GM20000 (cell line): Measurements from ENCODE around the gene SLC22A7.

Source experiments
- DNase-seq: peaks from one replicate; pipeline ENCODE4 v3.0.0; 2012; ENCODE audit warnings: low spot score
- CTCF ChIP-seq: IDR thresholded peaks from 2 replicates; pipeline ENCODE4 v1.5.1; 2012; ENCODE audit warnings: mild to moderate bottlenecking, control low read depth; ENCODE audit errors: extremely low read depth, missing control alignments

The SLC22A7 gene, protein sequence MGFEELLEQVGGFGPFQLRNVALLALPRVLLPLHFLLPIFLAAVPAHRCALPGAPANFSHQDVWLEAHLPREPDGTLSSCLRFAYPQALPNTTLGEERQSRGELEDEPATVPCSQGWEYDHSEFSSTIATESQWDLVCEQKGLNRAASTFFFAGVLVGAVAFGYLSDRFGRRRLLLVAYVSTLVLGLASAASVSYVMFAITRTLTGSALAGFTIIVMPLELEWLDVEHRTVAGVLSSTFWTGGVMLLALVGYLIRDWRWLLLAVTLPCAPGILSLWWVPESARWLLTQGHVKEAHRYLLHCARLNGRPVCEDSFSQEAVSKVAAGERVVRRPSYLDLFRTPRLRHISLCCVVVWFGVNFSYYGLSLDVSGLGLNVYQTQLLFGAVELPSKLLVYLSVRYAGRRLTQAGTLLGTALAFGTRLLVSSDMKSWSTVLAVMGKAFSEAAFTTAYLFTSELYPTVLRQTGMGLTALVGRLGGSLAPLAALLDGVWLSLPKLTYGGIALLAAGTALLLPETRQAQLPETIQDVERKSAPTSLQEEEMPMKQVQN

GRCh38 chr6:43297644-43298564 lies at the start of gene SLC22A7:
Gene SLC22A7, plus strand, starts transcription at chr6:43298260. Its CDS starts 99 bp downstream, at chr6:43298359.
- no peak for DNase-seq

DNA sequence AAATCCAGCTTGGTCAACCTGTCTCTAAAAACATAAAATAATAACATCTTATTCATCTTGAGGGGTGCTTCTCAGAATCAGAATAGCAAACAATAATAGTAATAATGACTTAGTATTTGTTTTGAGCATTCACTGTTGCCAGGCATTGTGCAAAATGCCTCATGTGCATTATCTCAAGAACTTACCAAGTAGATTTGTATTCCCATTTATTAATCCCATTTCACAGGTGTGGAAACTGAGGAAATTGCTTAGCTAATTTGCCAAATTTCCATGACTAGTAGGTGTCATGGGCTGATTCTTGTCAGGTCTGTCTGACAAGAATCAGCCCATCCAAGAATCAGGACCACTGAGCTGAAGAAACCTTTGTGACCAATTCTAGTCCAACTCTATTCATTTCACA lies 49.3 kb upstream of the SLC22A7 start:
- DNase-seq, result no peak
- no peak for TF ChIP-seq CTCF

More at GRCh38 chr6:43297644-43298564, at the start of gene SLC22A7:
- TF ChIP-seq CTCF, result no peak

- TF ChIP-seq CTCF, result no peak
- DNase-seq, result no peak
These were observed 47.1 kb upstream of the SLC22A7 start for GRCh38 chr6:43250992-43251373.

GRCh38 chr6:43253401-43253800 lies 44.7 kb upstream of the SLC22A7 start:
- DNase-seq, result no peak
- TF ChIP-seq CTCF, result no peak

GRCh38 chr6:43254138-43254817 lies 43.8 kb upstream of the SLC22A7 start:
- no peak for TF ChIP-seq CTCF
- DNase-seq, result no peak

DNA sequence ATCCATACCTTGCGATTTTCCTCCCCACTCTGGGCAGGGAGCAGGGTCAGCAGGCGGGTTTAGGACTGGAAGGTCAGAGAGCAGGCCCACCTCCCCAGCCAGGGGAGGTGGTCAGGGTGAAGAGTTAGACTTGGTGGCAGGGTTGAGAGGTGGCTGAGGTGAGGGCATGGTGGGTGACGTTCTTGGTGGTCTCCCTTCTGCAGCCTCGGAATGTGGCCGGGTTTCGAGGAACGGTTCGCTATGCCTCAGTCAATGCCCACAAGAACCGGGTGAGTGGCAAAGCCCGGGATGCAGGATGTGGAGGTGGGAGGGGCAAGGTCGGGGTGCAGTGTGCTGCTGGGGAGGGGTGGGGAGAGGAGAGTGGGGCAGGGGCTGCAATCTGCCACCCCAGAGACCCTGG lies 43.2 kb upstream of the SLC22A7 start:
- no peak for TF ChIP-seq CTCF
- DNase-seq, result no peak
